H1 (cell line): ENCODE results near the gene LDAH. TPM values are rescaled to one million over a fixed set of nuclear protein-coding genes. Genes with fewer than 3 reads are reported as not detected.

Experiments used
- CTCF ChIA-PET: fragments of 300-600 bp; sonication (Branson Sonifier 250); formaldehyde crosslinking; loops from one replicate; lab custom pipeline; 2021; ENCODE audit not compliant: partially characterized antibody; lab: Charles Lee
- POLR2A ChIA-PET: fragments of 300-600 bp; sonication (Branson Sonifier 250); formaldehyde crosslinking; loops from one replicate; lab custom pipeline; 2021; ENCODE audit warnings: inconsistent platforms; ENCODE audit not compliant: partially characterized antibody; lab: Charles Lee
- DNase-seq, 2 experiments: peaks; one replicate each; pipeline versions ENCODE4 v3.0.0 to v3.0.0-alpha.2; 2010 to 2022; ENCODE audit warnings: low spot score in 2 of 2, low read depth in 1 of 2, mixed read lengths in 1 of 2
- FAIRE-seq: peaks from 2 replicates; lab custom pipeline; 2011; peaks lifted over from hg19 to GRCh38; lab: Jason Lieb, UNC
- H2AFZ ChIP-seq: 2 replicates; pipeline ENCODE4 v1.8.1; 2012; ENCODE audit warnings: low read length, inconsistent platforms
- H2AK5ac ChIP-seq: 2 replicates; pipeline ENCODE4 v1.6.1; 2013; ENCODE audit warnings: low read depth, low read length
- H2BK120ac ChIP-seq: replicated peaks from 2 replicates; pipeline ENCODE3; 2013; ENCODE audit warnings: low read depth, low read length, inconsistent platforms
- H2BK12ac ChIP-seq: 2 replicates; pipeline ENCODE4 v1.6.1; 2013; ENCODE audit warnings: low read depth, low read length
- H2BK15ac ChIP-seq: 2 replicates; pipeline ENCODE4 v1.6.1; 2013; ENCODE audit warnings: low read length
- H2BK20ac ChIP-seq: 2 replicates; pipeline ENCODE4 v1.6.1; 2013; ENCODE audit warnings: low read length
- H2BK5ac ChIP-seq: 2 replicates; pipeline ENCODE4 v1.6.1; 2013; ENCODE audit warnings: low read depth, low read length
- H3K14ac ChIP-seq: 2 replicates; pipeline ENCODE4 v1.6.1; 2013; ENCODE audit warnings: inconsistent platforms; ENCODE audit not compliant: insufficient read length
- H3K18ac ChIP-seq: 2 replicates; pipeline ENCODE4 v1.6.1; 2013; ENCODE audit warnings: low read length; ENCODE audit errors: extremely low read depth
- H3K23ac ChIP-seq: 2 replicates; pipeline ENCODE4 v1.6.1; 2013; ENCODE audit warnings: inconsistent platforms; ENCODE audit not compliant: insufficient read length
- H3K23me2 ChIP-seq: 2 replicates; pipeline ENCODE4 v1.6.1; 2013; ENCODE audit warnings: low read depth, low read length
- H3K27ac ChIP-seq: 2 replicates; pipeline ENCODE4 v1.6.1; 2011; ENCODE audit warnings: low read depth, low read length, inconsistent platforms
- H3K27me3 ChIP-seq, 4 experiments: replicated peaks in 1 of 4; 1 replicate in 1 of 4; 2 replicates in 3 of 4; pipeline versions ENCODE4 v1.6.1 to v1.8.1; 2011 to 2013; ENCODE audit warnings: low read length in 3 of 4, mild to moderate bottlenecking in 3 of 4, inconsistent platforms in 2 of 4, mixed read lengths in 2 of 4, moderate library complexity in 1 of 4; ENCODE audit not compliant: control insufficient read depth in 3 of 4, insufficient read depth in 3 of 4; ENCODE audit errors: extremely low read depth in 1 of 4
- H3K36me3 ChIP-seq, 4 experiments: 2 replicates each; pipeline versions ENCODE4 v1.6.1 to v1.8.1; 2011 to 2013; ENCODE audit warnings: mild to moderate bottlenecking in 4 of 4, low read length in 3 of 4, moderate library complexity in 2 of 4, control low read depth in 1 of 4, inconsistent platforms in 1 of 4; ENCODE audit not compliant: insufficient read depth in 4 of 4, control insufficient read depth in 2 of 4
- H3K4ac ChIP-seq: replicated peaks from 2 replicates; pipeline ENCODE3; 2013; ENCODE audit warnings: low read length, low read depth, mixed read lengths, inconsistent platforms; ENCODE audit not compliant: insufficient read length
- H3K4me1 ChIP-seq, 4 experiments: replicated peaks in 1 of 4; 1 replicate in 1 of 4; 2 replicates in 3 of 4; pipeline versions ENCODE4 v1.6.1 to v1.8.1; 2011 to 2013; ENCODE audit warnings: low read length in 3 of 4, inconsistent platforms in 2 of 4, mixed read lengths in 1 of 4; ENCODE audit not compliant: insufficient read depth in 4 of 4, control insufficient read depth in 3 of 4
- H3K4me2 ChIP-seq, 2 experiments: 2 replicates each; pipeline versions ENCODE4 v1.6.1 to v1.8.1; 2011 to 2013; ENCODE audit warnings: low read depth in 2 of 2, low read length in 2 of 2, control low read depth in 1 of 2, inconsistent platforms in 1 of 2, mild to moderate bottlenecking in 1 of 2; ENCODE audit not compliant: insufficient read depth in 1 of 2
- H3K4me3 ChIP-seq, 4 experiments: fragments of 200-600, 300-600 bp in 1 of 4; sonication (generic), shearing (Covaris generic), sonication (Bioruptor Twin) in 1 of 4; 2 replicates each; pipeline versions ENCODE4 v1.5.1 to v1.8.1; 2011 to 2016; ENCODE audit warnings: low read length in 4 of 4, low read depth in 3 of 4, control low read depth in 2 of 4, inconsistent platforms in 2 of 4, mild to moderate bottlenecking in 2 of 4, mixed read lengths in 1 of 4, moderate library complexity in 1 of 4; ENCODE audit not compliant: insufficient read depth in 2 of 4; ENCODE audit errors: extremely low read depth in 1 of 4
- H3K56ac ChIP-seq: replicated peaks from 2 replicates; pipeline ENCODE3; 2013; ENCODE audit warnings: low read depth, mild to moderate bottlenecking, mixed read lengths, low read length, inconsistent platforms; ENCODE audit not compliant: insufficient read length
- H3K79me1 ChIP-seq: 2 replicates; pipeline ENCODE4 v1.6.1; 2013; ENCODE audit warnings: low read depth, low read length, control low read depth
- H3K79me2 ChIP-seq, 2 experiments: 2 replicates each; pipeline versions ENCODE4 v1.6.1 to v1.8.1; 2012 to 2013; ENCODE audit warnings: low read length in 2 of 2, mild to moderate bottlenecking in 2 of 2, inconsistent platforms in 1 of 2; ENCODE audit not compliant: insufficient read depth in 2 of 2, control insufficient read depth in 1 of 2
- H3K9ac ChIP-seq, 4 experiments: replicated peaks in 1 of 4; 1 replicate in 1 of 4; 2 replicates in 3 of 4; pipeline versions ENCODE4 v1.6.1 to v1.8.1; 2011 to 2013; ENCODE audit warnings: low read depth in 3 of 4, low read length in 3 of 4, control low read depth in 2 of 4, mild to moderate bottlenecking in 2 of 4, moderate library complexity in 2 of 4, inconsistent platforms in 1 of 4; ENCODE audit errors: extremely low read depth in 1 of 4
- H3K9me3 ChIP-seq, 2 experiments: 2 replicates each; pipeline versions ENCODE4 v1.6.1 to v1.8.1; 2012 to 2013; ENCODE audit warnings: mild to moderate bottlenecking in 2 of 2, moderate library complexity in 2 of 2, control low read depth in 1 of 2, inconsistent platforms in 1 of 2, low read depth in 1 of 2, low read length in 1 of 2, mixed read lengths in 1 of 2; ENCODE audit not compliant: insufficient read depth in 2 of 2
- H4K20me1 ChIP-seq, 2 experiments: replicated peaks in 1 of 2; 2 replicates each; pipeline versions ENCODE3 to v1.8.1; 2011 to 2013; ENCODE audit warnings: inconsistent platforms in 2 of 2, low read length in 2 of 2, mild to moderate bottlenecking in 1 of 2; ENCODE audit not compliant: insufficient read depth in 2 of 2, control insufficient read depth in 1 of 2
- H4K5ac ChIP-seq: 2 replicates; pipeline ENCODE4 v1.6.1; 2013; ENCODE audit warnings: low read length, low read depth, mixed read lengths, inconsistent platforms; ENCODE audit not compliant: insufficient read length
- H4K8ac ChIP-seq: 2 replicates; pipeline ENCODE4 v1.8.0; 2013; ENCODE audit warnings: mild to moderate bottlenecking, moderate library complexity, low read length, inconsistent platforms; ENCODE audit not compliant: insufficient read depth; ENCODE audit errors: extremely low read depth
- H4K91ac ChIP-seq: replicated peaks from 2 replicates; pipeline ENCODE3; 2013; ENCODE audit warnings: low read length, mixed read lengths, inconsistent platforms; ENCODE audit not compliant: insufficient read length
- ATF2 ChIP-seq: IDR thresholded peaks from 2 replicates; pipeline ENCODE4 v1.6.1; 2012; ENCODE audit warnings: low read length, inconsistent platforms
- JUN ChIP-seq: IDR thresholded peaks from 2 replicates; pipeline ENCODE4 v1.6.1; 2011; ENCODE audit warnings: low read depth, mild to moderate bottlenecking, improper control_type of control experiment, low read length
- KDM4A ChIP-seq: IDR thresholded peaks from one replicate; pipeline ENCODE4 v1.7.1; 2012; ENCODE audit warnings: low read depth, mild to moderate bottlenecking, moderate library complexity, low read length, inconsistent platforms; ENCODE audit not compliant: severe bottlenecking
- MAFK ChIP-seq: IDR thresholded peaks from 2 replicates; pipeline ENCODE4 v1.6.1; 2012; ENCODE audit warnings: low read depth, mild to moderate bottlenecking, improper control_type of control experiment, low read length
- NRF1 ChIP-seq: IDR thresholded peaks from 2 replicates; pipeline ENCODE4 v1.6.1; 2011; ENCODE audit warnings: mild to moderate bottlenecking, low read depth, low read length, improper control_type of control experiment
- POLR2AphosphoS5 ChIP-seq: IDR thresholded peaks from 2 replicates; pipeline ENCODE4 v1.6.1; 2011; ENCODE audit warnings: low read depth, low read length
- POU5F1 ChIP-seq: IDR thresholded peaks from 2 replicates; pipeline ENCODE4 v1.6.1; 2011; ENCODE audit warnings: low read depth, mild to moderate bottlenecking, low read length, moderate library complexity
- RBBP5 ChIP-seq: IDR thresholded peaks from 2 replicates; pipeline ENCODE4 v1.7.1; 2012; ENCODE audit warnings: low read depth, mild to moderate bottlenecking, inconsistent platforms, low read length, moderate library complexity, borderline replicate concordance
- RNF2 ChIP-seq: fragments of 200-900, 300-1000 bp; sonication (generic); IDR thresholded peaks from 2 replicates; pipeline ENCODE4 v1.7.1; 2016; ENCODE audit warnings: borderline replicate concordance, low read depth, mild to moderate bottlenecking, antibody characterized with exemption, low read length; ENCODE audit not compliant: poor library complexity, severe bottlenecking; ENCODE audit errors: missing control alignments
- SP2 ChIP-seq: IDR thresholded peaks from 2 replicates; pipeline ENCODE4 v1.6.1; 2012; ENCODE audit warnings: mild to moderate bottlenecking, low read length, inconsistent platforms
- SRF ChIP-seq: IDR thresholded peaks from 2 replicates; pipeline ENCODE4 v1.6.1; 2011; ENCODE audit warnings: mild to moderate bottlenecking, low read depth, low read length, moderate library complexity
- WGBS, 2 experiments: shearing (Covaris generic) in 1 of 2; methylation state at CpG; one replicate each; pipeline versions ENCODE4 v1.1.6 to v1.1.7; 2013 to 2015; ENCODE audit warnings: low lambda C conversion rate in 2 of 2, mixed read lengths in 2 of 2, inconsistent platforms in 1 of 2, low coverage in 1 of 2, missing lambda C conversion rate in 1 of 2; ENCODE audit not compliant: insufficient replicate concordance in 2 of 2, insufficient coverage in 1 of 2, insufficient read length in 1 of 2; ENCODE audit errors: extremely low coverage in 1 of 2, missing lambda C conversion rate in 1 of 2; 5-methylcytosine and 5-hydroxymethylcytosine counted together
- polyA plus RNA-seq, 7 experiments: library from polyadenylated mRNA; depleted of rRNA in 3 of 7; stranded (reverse) in 5 of 7; unstranded in 2 of 7; fragments of >200 nt in 5 of 7; fragments of 200-250 nt in 2 of 7; gene quantifications; 1 replicate in 5 of 7; 2 replicates in 1 of 7; 4 replicates in 1 of 7; pipeline versions ENCODE4 v1.2.1 to v1.2.3, GENCODE V29; 2011 to 2013; ENCODE audit warnings: missing spikeins in 2 of 7, mixed read lengths in 2 of 7
- total RNA-seq: library from RNA; stranded (reverse); fragmentation: NEBNext Ultra II Directional; extraction: Animal tissue kit (Norgen Biotek cat#: 25700); gene quantifications from 2 replicates; pipeline ENCODE4 v1.2.1, GENCODE V29; 2021
- TF ChIP-seq, protein P1 (sequence below): IDR thresholded peaks from 2 replicates; pipeline ENCODE4 v1.6.1; 2011; ENCODE audit warnings: low read depth, mild to moderate bottlenecking, low read length; ENCODE audit not compliant: insufficient read depth

Gene LDAH
- total and polyA plus RNA-seq, 2 of the 8 experiments (the other 6 are each of a cell fraction or from before 2014, with no cell fraction given), result 10.9 to 26.3 TPM

DNA sequence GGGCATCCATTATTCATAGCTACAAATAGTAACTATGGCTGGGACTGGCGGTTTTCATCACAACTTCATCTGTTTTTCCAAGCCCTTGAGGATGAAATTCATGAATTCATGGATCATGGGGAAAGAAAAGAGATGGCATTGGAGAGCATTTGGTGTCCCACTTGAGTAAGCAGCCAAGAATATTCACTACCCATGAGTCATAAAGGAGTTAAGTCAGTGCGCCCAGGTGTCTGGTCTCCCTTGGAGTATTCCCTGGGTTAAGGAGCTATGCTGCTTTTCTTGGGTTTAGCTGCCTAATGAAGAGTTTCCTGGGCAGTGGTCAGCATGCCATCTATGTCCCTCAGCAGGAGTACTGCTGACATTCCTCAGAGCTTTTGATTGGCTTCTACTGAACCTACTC is 21.3 kb upstream of the LDAH start:
- H3K4me1 ChIP-seq, result no peaks in the 10 kb centered on the region
- H4K20me1 ChIP-seq, result no peaks in the 10 kb centered on the region
- no peak overlapping the region for H2BK120ac ChIP-seq
- H2BK12ac ChIP-seq, result no peak overlapping the region
- no peak overlapping the region for H2AK5ac ChIP-seq
- H3K9me3 ChIP-seq, result peaks cover 0 to 13% of the 10 kb centered on the region in 2 experiments; a peak in 1 of 4 replicates
- H3K9ac ChIP-seq, result no peak overlapping the region
- no peak overlapping the region for H3K27ac ChIP-seq
- H2AFZ ChIP-seq, result no peak overlapping the region
- no peak overlapping the region for H3K18ac ChIP-seq
- no peak overlapping the region for H2BK20ac ChIP-seq
- H3K23ac ChIP-seq, result no peak overlapping the region
- H2BK5ac ChIP-seq, result no peak overlapping the region
- H3K4me2 ChIP-seq, result no peak overlapping the region
- CTCF ChIA-PET, result interaction anchor here (0.6 to 1.3 kb wide), 4 partner anchors 17 to 183 kb away, joined by 3 to 4 read pairs (median 3); no protein-coding TSS in a partner anchor
- no peak overlapping the region for H2BK15ac ChIP-seq
- no peaks in the 10 kb centered on the region for H3K36me3 ChIP-seq
- POLR2A ChIA-PET, result no interaction called here
- H4K8ac ChIP-seq, result no peak overlapping the region
- H4K5ac ChIP-seq, result no peak overlapping the region
- H3K14ac ChIP-seq, result no peak overlapping the region
- WGBS, 2 experiments, result 100% methylated on average over 2 of the region's 2 CpGs; no CpG with 5 or more reads in 1 of the 2 experiments
- no peaks in the 10 kb centered on the region; a peak in 2 of 7 replicates for H3K27me3 ChIP-seq
- H3K79me1 ChIP-seq, result no peaks in the 10 kb centered on the region
- FAIRE-seq (no peak), DNase-seq (no peak)
- H4K91ac ChIP-seq, result no peak overlapping the region
- H3K4me3 ChIP-seq, result no peak overlapping the region
- no peak overlapping the region for H3K56ac ChIP-seq
- no peaks in the 10 kb centered on the region for H3K23me2 ChIP-seq
- no peaks in the 10 kb centered on the region for H3K79me2 ChIP-seq
- H3K4ac ChIP-seq, result no peak overlapping the region
- TF ChIP-seq ATF2, result no peak
- TF ChIP-seq, protein P1, sequence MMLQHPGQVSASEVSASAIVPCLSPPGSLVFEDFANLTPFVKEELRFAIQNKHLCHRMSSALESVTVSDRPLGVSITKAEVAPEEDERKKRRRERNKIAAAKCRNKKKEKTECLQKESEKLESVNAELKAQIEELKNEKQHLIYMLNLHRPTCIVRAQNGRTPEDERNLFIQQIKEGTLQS, result no peak
- TF ChIP-seq RNF2, result no peak
- TF ChIP-seq POU5F1, result no peak
- TF ChIP-seq POLR2AphosphoS5, result no peak
- TF ChIP-seq MAFK, result no peak
- TF ChIP-seq KDM4A, result no peak
- TF ChIP-seq NRF1, result no peak
- no peak for TF ChIP-seq JUN
- TF ChIP-seq SP2, result no peak
- TF ChIP-seq RBBP5, result no peak
- no peak for TF ChIP-seq SRF
